Measurements from ENCODE around the gene CACNA1C. TPM values are rescaled to one million over a fixed set of nuclear protein-coding genes. Genes with fewer than 3 reads are reported as not detected.

The CACNA1C gene
- total RNA-seq, 2 donors from 2014 or later: 0.86 to 6.3 TPM

DNA sequence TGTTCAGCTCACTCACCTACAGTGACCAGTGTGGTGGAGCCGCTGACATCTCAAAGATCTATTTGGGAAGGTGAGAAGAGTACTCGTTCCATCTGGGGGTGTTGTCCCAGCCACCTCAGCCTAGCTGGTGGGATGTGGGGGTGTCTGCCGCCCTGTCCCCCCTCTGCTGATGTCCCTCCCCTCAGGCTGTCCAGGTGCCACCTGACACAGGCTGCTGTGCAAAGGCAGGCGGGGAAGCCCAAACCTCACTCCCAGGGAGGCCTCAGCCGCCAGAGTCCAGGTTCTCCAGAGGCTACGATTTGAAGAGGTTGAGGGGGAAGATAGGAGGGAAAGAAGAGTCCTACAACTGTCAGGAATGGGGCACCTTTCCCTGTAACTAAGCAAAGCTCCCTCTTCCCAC, 690.7 kb downstream of the CACNA1C start:
- H3K9ac ChIP-seq (ENCODE audit: extremely low read depth, low read length, poor library complexity, severe bottlenecking): no peak overlapping the region
- Mint-ChIP-seq H3K4me1 (no peaks in the 10 kb centered on the region), H3K36me3 (ENCODE audit: low read depth) (no peaks in the 10 kb centered on the region), H3K27me3 (ENCODE audit: insufficient read depth) (peaks cover 27% of the 10 kb centered on the region), H3K9me3 (no peaks in the 10 kb centered on the region), H3K27ac (no peak overlapping the region), H3K4me3 (no peak overlapping the region)
- no peaks in the 10 kb centered on the region for H3K9me3 ChIP-seq (ENCODE audit: control insufficient read depth, low read length)
- H3K4me1 ChIP-seq (ENCODE audit: control insufficient read depth, insufficient read depth, low read length): no peaks in the 10 kb centered on the region
- H3K27me3 ChIP-seq (ENCODE audit: control insufficient read depth, insufficient read depth, low read length, poor library complexity, severe bottlenecking): peaks cover 13% of the 10 kb centered on the region
- TF ChIP-seq, protein P1, sequence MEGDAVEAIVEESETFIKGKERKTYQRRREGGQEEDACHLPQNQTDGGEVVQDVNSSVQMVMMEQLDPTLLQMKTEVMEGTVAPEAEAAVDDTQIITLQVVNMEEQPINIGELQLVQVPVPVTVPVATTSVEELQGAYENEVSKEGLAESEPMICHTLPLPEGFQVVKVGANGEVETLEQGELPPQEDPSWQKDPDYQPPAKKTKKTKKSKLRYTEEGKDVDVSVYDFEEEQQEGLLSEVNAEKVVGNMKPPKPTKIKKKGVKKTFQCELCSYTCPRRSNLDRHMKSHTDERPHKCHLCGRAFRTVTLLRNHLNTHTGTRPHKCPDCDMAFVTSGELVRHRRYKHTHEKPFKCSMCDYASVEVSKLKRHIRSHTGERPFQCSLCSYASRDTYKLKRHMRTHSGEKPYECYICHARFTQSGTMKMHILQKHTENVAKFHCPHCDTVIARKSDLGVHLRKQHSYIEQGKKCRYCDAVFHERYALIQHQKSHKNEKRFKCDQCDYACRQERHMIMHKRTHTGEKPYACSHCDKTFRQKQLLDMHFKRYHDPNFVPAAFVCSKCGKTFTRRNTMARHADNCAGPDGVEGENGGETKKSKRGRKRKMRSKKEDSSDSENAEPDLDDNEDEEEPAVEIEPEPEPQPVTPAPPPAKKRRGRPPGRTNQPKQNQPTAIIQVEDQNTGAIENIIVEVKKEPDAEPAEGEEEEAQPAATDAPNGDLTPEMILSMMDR (conservative IDR thresholded peaks at IDR 0.05): no peak
- no peak overlapping the region for H3K27ac ChIP-seq (ENCODE audit: low read depth, low read length)
- 87 to 100% methylated on average over 3 to 5 of the region's 6 CpGs for WGBS, 2 experiments (ENCODE audit: insufficient coverage in 1 of 2, insufficient read length in 1 of 2)
- no peaks in the 10 kb centered on the region for H3K36me3 ChIP-seq (ENCODE audit: control insufficient read depth, insufficient read depth, low read length)
- no peak overlapping the region for H3K4me3 ChIP-seq (ENCODE audit: low read length)
- no peak for DNase-seq

DNA sequence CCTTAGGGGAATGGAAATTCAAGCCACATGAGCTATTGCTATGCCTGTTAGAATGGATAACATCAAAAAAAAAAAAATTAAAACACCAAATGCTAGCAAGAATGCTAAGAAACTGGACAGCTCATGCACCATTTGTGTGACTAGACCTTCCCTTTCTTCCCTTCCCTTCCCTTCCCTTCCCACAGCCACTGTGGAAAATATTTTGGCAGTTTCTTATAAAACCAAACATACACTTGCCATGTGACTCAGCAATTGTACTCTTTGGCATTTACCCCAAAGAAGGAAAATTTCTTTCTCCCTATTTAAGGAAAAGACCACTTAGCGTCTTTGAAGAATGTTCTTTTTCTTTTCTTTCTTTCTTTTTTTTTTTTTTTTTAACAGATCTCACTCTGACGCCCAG, 692.9 kb downstream of the CACNA1C start:
- no peak for DNase-seq
- peaks cover 34% of the 10 kb centered on the region for H3K27me3 Mint-ChIP-seq (ENCODE audit: insufficient read depth)

More for the DNA sequence above, 692.9 kb downstream of the CACNA1C start:
- 61 to 71% methylated on average over 1 to 2 of the region's 2 CpGs for WGBS, 2 experiments (ENCODE audit: insufficient coverage in 1 of 2, insufficient read length in 1 of 2)
- H3K9me3 ChIP-seq (ENCODE audit: control insufficient read depth, low read length): no peaks in the 10 kb centered on the region
- H3K27ac Mint-ChIP-seq: no peak overlapping the region
- peaks cover 13% of the 10 kb centered on the region for H3K27me3 ChIP-seq (ENCODE audit: control insufficient read depth, insufficient read depth, low read length, poor library complexity, severe bottlenecking)
- H3K4me1 Mint-ChIP-seq: peaks cover 4% of the 10 kb centered on the region
- no peak overlapping the region for H3K9ac ChIP-seq (ENCODE audit: extremely low read depth, low read length, poor library complexity, severe bottlenecking)
- no peaks in the 10 kb centered on the region for H3K4me1 ChIP-seq (ENCODE audit: control insufficient read depth, insufficient read depth, low read length)
- no peak overlapping the region for H3K27ac ChIP-seq (ENCODE audit: low read depth, low read length)
- TF ChIP-seq, protein P1 (conservative IDR thresholded peaks at IDR 0.05): no peak
- no peaks in the 10 kb centered on the region for H3K36me3 ChIP-seq (ENCODE audit: control insufficient read depth, insufficient read depth, low read length)
- no peak overlapping the region for H3K4me3 Mint-ChIP-seq
- H3K4me3 ChIP-seq (ENCODE audit: low read length): no peak overlapping the region
- no peaks in the 10 kb centered on the region for H3K9me3 Mint-ChIP-seq
- H3K36me3 Mint-ChIP-seq (ENCODE audit: low read depth): no peaks in the 10 kb centered on the region

Other genes starting within 250 kb of the CACNA1C start
- under 1 TPM; 0.40 TPM for gene LRTM2, start 232.4 kb upstream of the CACNA1C start, total RNA-seq
- gene CACNA2D4, start 134.3 kb upstream of the CACNA1C start, total RNA-seq: 1 to 10 TPM; 4.3 to 5.7 TPM
- gene DCP1B, start 48.5 kb upstream of the CACNA1C start, total RNA-seq: 10 to 100 TPM; 18.3 to 35.4 TPM

Measured in endodermal cell (in vitro differentiated cells).